Endothelial cell of coronary artery (primary cell): ENCODE measurements around the gene CASS4. TPM values are rescaled to one million over a fixed set of nuclear protein-coding genes. Genes with fewer than 3 reads are reported as not detected.

ENCODE experiments used
- total RNA-seq: library from RNA; depleted of rRNA; stranded (reverse); fragments of >200 nt; gene quantifications from 2 replicates; pipeline ENCODE4 v1.2.3, GENCODE V29; 2014

CASS4 gene
- total RNA-seq = not detected in 2 replicates

GRCh38 chr20:56411759-56412472 lies at the start of gene CASS4:
Gene CASS4, plus strand, starts transcription at chr20:56412260. Its CDS starts 199 bp downstream, at chr20:56412459.

GRCh38 chr20:56392132-56392880 lies 19.8 kb upstream of the CASS4 start, which contains the start of the genes AURKA and CSTF1:
Gene AURKA, minus strand, starts transcription at chr20:56392215. Its CDS starts 4,018 bp downstream, at chr20:56388197.
Gene CSTF1, plus strand, starts transcription at chr20:56392645. Its CDS starts 2,908 bp downstream, at chr20:56395553.

GRCh38 chr20:56468316-56469076 lies 56.4 kb downstream of the CASS4 start, which contains the start of gene RTF2:
Gene RTF2, plus strand, starts transcription at chr20:56468627. Its CDS starts 71 bp downstream, at chr20:56468698.

Other genes with a start within 250 kb of the CASS4 start
- not detected in 2 replicates for gene MC3R, start 163.5 kb upstream of the CASS4 start, total RNA-seq
- 38.1 and 39.9 TPM in 2 replicates for gene FAM210B, start 53.3 kb upstream of the CASS4 start, total RNA-seq
- 14.1 and 39.9 TPM in 2 replicates for gene AURKA, start 20.0 kb upstream of the CASS4 start, total RNA-seq
- 26.1 and 28.3 TPM in 2 replicates for gene CSTF1, start 19.6 kb upstream of the CASS4 start, total RNA-seq
- 92.6 and 95.6 TPM in 2 replicates for gene RTF2, start 56.4 kb downstream of the CASS4 start, total RNA-seq
- not detected in 2 replicates for gene FAM209A, start 112.5 kb downstream of the CASS4 start, total RNA-seq
- gene FAM209B, start 121.0 kb downstream of the CASS4 start, total RNA-seq = 0.18 TPM in 1 of 2 replicates, not detected in the other
- gene TFAP2C, start 217.0 kb downstream of the CASS4 start, total RNA-seq = not detected in 2 replicates